Measurements from ENCODE around the gene MT1B.

The MT1B gene

GRCh38 chr16:56651586-56651985 is at the start of gene MT1B:
Gene MT1B (plus strand): TSS chr16:56651886. CDS start chr16:56651954, 68 bp downstream.
- DNase-seq, result no peak
- in situ Hi-C loops (cut with MboI; ENCODE audit: low pct_unique_long_range_greater_than_20kb, low sequenced_read_pairs), result no loop called here

GRCh38 chr16:56603589-56603988 is 48.1 kb upstream of the MT1B start:
- peak; percentile 61 for DNase-seq
- in situ Hi-C loops (cut with MboI; ENCODE audit: low pct_unique_long_range_greater_than_20kb, low sequenced_read_pairs), result no loop called here

GRCh38 chr16:56604966-56605365 is 46.7 kb upstream of the MT1B start:
- in situ Hi-C loops (cut with MboI; ENCODE audit: low pct_unique_long_range_greater_than_20kb, low sequenced_read_pairs), result no loop called here
- no peak for DNase-seq

GRCh38 chr16:56605475-56605874 is 46.2 kb upstream of the MT1B start:
- in situ Hi-C loops (cut with MboI; ENCODE audit: low pct_unique_long_range_greater_than_20kb, low sequenced_read_pairs), result no loop called here
- DNase-seq, result no peak

- no peak for DNase-seq
- in situ Hi-C loops (cut with MboI; ENCODE audit: low pct_unique_long_range_greater_than_20kb, low sequenced_read_pairs), result no loop called here
These were observed 45.6 kb upstream of the MT1B start for GRCh38 chr16:56606071-56606475.

GRCh38 chr16:56606476-56607108 is 45.1 kb upstream of the MT1B start:
- in situ Hi-C loops (cut with MboI; ENCODE audit: low pct_unique_long_range_greater_than_20kb, low sequenced_read_pairs), result no loop called here
- no peak for DNase-seq

GRCh38 chr16:56607109-56607618 is 44.5 kb upstream of the MT1B start:
- in situ Hi-C loops (cut with MboI; ENCODE audit: low pct_unique_long_range_greater_than_20kb, low sequenced_read_pairs), result no loop called here
- DNase-seq, result peak; percentile 53

- in situ Hi-C loops (cut with MboI; ENCODE audit: low pct_unique_long_range_greater_than_20kb, low sequenced_read_pairs), result no loop called here
- DNase-seq, result no peak
These were observed 44.0 kb upstream of the MT1B start for GRCh38 chr16:56607675-56608042.

GRCh38 chr16:56608043-56608875 is 43.4 kb upstream of the MT1B start, which contains the start of gene MT2A:
Gene MT2A (plus strand): TSS chr16:56608584. CDS start chr16:56608656, 72 bp downstream.
- in situ Hi-C loops (cut with MboI; ENCODE audit: low pct_unique_long_range_greater_than_20kb, low sequenced_read_pairs), result no loop called here

GRCh38 chr16:56608876-56609462 is 42.7 kb upstream of the MT1B start:
- DNase-seq, result no peak
- in situ Hi-C loops (cut with MboI; ENCODE audit: low pct_unique_long_range_greater_than_20kb, low sequenced_read_pairs), result no loop called here

More at GRCh38 chr16:56608043-56608875, 43.4 kb upstream of the MT1B start, which contains the start of gene MT2A:
- DNase-seq, result peak; percentile 97

GRCh38 chr16:56609463-56609921 is 42.2 kb upstream of the MT1B start:
- in situ Hi-C loops (cut with MboI; ENCODE audit: low pct_unique_long_range_greater_than_20kb, low sequenced_read_pairs), result no loop called here

GRCh38 chr16:56610017-56610608 is 41.6 kb upstream of the MT1B start:
- peak; percentile 79 for DNase-seq
- in situ Hi-C loops (cut with MboI; ENCODE audit: low pct_unique_long_range_greater_than_20kb, low sequenced_read_pairs), result no loop called here

More at GRCh38 chr16:56609463-56609921, 42.2 kb upstream of the MT1B start:
- peak; percentile 85 for DNase-seq

GRCh38 chr16:56610609-56611111 is 41.0 kb upstream of the MT1B start:
- no peak for DNase-seq
- in situ Hi-C loops (cut with MboI; ENCODE audit: low pct_unique_long_range_greater_than_20kb, low sequenced_read_pairs), result no loop called here

- DNase-seq, result no peak
- in situ Hi-C loops (cut with MboI; ENCODE audit: low pct_unique_long_range_greater_than_20kb, low sequenced_read_pairs), result no loop called here
These were observed 40.3 kb upstream of the MT1B start for GRCh38 chr16:56611281-56611833.

GRCh38 chr16:56613706-56614105 is 38.0 kb upstream of the MT1B start:
- in situ Hi-C loops (cut with MboI; ENCODE audit: low pct_unique_long_range_greater_than_20kb, low sequenced_read_pairs), result no loop called here
- no peak for DNase-seq

- in situ Hi-C loops (cut with MboI; ENCODE audit: low pct_unique_long_range_greater_than_20kb, low sequenced_read_pairs), result no loop called here
- no peak for DNase-seq
These were observed 37.1 kb upstream of the MT1B start for GRCh38 chr16:56614549-56614991.

GRCh38 chr16:56615353-56615752 is 36.3 kb upstream of the MT1B start:
- in situ Hi-C loops (cut with MboI; ENCODE audit: low pct_unique_long_range_greater_than_20kb, low sequenced_read_pairs), result no loop called here
- DNase-seq, result no peak

GRCh38 chr16:56616608-56617211 is 35.0 kb upstream of the MT1B start:
- in situ Hi-C loops (cut with MboI; ENCODE audit: low pct_unique_long_range_greater_than_20kb, low sequenced_read_pairs), result no loop called here
- no peak for DNase-seq

Data from KBM-7 (cell line).